Hindlimb muscle (tissue), 1 donor: Measurements from ENCODE around the gene PITPNM2. TPM values are rescaled to one million over a fixed set of nuclear protein-coding genes. Genes with fewer than 3 reads are reported as not detected.
"Not testable (repeated sequence)": the region's sequence is repeated elsewhere in the genome, so short reads cannot be mapped to it uniquely, and the experiment has no call there.

Experiments used
- DNase-seq: peaks from one replicate; pipeline ENCODE4 v3.0.0-alpha.2; 2013
- polyA plus RNA-seq: library from polyadenylated mRNA; unstranded; fragments of 120-200 nt; gene quantifications from one replicate; pipeline ENCODE4 v1.2.1, GENCODE V29; 2013; ENCODE audit not compliant: insufficient read length

Gene PITPNM2
- polyA plus RNA-seq, 1 donor = 6.0 TPM

DNA sequence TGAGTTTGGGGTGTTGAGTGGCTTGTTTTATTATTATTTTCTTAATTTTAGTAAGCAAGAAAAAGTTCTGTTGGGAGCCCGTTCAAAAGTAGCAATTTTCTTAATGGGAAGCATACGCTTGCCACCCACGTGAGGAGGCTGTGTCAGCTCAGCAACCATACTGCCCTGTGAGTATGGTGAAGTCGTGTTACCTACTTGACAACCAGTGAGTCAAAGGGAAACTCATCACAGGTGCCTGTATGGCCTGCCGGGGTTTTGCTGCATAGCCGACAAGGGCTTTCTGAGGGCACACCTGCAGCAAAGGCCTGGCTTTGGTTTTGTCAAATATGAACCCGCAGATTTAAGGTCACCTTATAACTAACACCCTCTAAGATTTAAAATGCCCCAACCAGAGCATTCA lies 31.1 kb downstream of the PITPNM2 start:
- DNase-seq = no peak

DNA sequence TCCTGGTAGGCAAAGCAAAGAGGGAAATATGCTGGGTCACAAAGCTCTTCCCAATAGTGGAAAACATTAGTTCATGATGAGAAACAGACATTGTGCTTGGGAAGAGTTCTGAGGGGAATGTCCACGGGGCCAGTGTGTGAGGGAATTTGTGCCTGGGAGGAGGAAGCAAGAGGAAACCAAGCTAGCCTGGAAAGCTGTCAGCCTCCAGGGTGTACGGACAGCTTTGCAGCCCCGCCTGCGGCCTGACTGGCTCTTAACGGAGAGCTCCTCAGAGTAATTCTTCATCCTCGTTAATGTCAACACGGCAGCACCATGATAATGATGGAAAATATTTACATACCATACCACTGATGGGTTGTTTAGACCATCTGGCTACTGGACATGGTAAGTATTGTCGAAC lies 32.4 kb downstream of the PITPNM2 start:
- no peak for DNase-seq

GRCh38 chr12:123115409-123116121 lies 35.3 kb downstream of the PITPNM2 start:
- peak; percentile 63 for DNase-seq

DNA sequence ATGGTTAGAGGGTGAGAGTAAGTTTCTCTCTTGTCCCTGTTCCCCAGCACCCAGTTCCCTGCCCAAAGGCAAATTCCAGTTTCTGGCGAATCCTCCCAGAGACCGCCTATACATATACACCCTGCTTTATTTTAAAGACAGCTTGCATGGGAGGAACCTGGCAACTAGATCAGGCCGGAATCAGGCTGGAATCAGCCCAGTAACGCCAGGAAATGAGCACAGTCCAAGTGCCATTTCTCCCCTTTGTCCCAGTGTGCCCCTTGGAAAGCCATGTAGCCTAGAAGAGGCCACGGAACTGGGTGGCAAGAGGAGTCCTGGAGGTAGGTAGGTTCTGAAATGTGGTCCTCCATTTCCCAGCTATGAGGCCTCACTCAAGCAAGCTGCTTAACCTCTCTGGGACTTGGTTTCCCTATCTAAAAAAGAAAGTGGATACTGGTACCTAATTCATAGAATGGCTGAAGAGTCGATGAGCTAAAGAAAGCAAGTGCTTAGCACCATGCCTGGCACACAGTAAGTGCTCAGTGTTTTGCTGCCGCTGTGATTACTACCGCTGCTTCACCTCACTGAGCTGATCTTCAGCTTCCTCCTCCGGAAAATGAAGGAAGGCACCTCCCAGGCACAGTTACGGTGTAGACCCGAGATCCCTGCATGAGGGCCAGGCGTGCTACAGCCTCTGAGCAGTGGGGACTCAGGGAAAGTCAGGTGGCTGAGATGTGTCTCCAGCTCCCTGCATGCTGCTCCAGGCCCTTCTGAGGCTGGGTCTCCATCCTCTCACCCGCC lies 36.4 kb downstream of the PITPNM2 start:
- no peak for DNase-seq

DNA sequence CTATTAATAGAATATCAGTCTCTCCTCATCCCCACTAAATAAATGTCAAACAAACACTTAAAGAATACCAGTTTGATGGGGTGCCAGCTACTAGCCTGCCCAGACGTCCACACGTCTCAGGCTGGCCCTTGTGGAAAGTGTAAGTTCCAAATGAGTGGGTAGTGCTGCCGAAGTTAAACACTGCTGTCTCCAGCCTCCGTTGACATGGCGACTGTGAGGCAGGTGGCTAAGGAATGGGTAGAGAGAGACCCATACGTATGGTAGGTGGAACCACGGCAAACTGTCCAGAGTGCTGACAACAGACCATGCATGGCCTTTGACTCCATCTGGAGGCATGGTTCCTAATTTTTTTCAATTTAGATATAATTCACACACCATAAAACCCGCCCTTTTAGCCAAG lies 37.9 kb downstream of the PITPNM2 start:
- DNase-seq = no peak

- DNase-seq = no peak
These were observed 39.3 kb downstream of the PITPNM2 start for GRCh38 chr12:123111498-123112165.

GRCh38 chr12:123109319-123109772 lies 41.5 kb downstream of the PITPNM2 start:
- peak; percentile 42 for DNase-seq

GRCh38 chr12:123108682-123109066 lies 42.2 kb downstream of the PITPNM2 start:
- no peak for DNase-seq

- DNase-seq = no peak
These were observed 42.8 kb downstream of the PITPNM2 start for GRCh38 chr12:123107926-123108681.

- DNase-seq = no peak
These were observed 44.1 kb downstream of the PITPNM2 start for GRCh38 chr12:123106640-123107359.

DNA sequence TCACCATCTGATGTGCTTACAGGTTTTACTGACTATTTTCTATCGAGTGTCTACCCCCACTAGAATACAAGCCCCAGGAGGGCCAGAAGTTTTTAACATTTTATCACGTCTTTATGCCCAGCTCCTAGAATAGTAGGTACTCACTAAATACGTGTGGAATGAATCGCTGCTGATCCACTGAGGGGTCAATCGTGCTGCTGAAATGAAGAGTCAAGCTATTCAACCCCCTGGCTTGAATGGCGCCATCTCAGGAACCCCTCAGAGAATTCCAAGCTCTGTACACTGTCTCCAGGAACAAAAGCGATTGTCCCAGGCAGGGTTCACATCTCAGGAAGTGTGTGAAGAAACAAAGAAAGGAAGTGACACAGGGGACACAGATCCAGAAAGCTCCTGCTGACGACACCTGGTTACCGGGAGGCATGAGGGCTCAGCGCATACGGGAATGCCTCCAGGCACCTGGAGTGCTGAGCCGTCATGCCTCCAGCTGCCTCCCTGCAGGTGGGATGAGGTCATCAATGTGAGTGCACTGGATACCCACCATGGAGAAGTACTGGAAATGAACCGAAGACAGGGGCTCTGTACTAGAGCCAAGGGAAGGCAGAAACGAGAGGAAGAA lies 45.6 kb downstream of the PITPNM2 start:
- DNase-seq = no peak

DNA sequence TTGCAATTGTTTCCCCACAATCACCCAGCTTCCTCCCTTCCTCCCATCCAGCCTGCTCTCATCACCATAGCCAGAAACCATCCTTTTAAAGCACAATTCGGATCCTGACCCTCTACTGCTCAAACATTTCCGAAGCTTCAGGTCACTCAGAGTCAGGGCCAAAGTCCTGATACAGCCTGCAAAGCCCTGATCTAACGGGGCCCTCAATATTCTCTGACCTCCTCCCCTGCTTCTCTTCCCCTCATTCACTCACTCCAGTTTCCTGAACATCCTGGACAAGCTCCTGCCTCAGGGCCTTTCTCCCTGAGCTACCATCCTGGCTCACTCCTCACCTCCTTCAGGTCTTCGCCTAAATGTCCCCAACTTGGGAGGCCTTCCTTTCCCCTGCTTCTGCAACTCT lies 46.1 kb downstream of the PITPNM2 start:
- no peak for DNase-seq

DNA sequence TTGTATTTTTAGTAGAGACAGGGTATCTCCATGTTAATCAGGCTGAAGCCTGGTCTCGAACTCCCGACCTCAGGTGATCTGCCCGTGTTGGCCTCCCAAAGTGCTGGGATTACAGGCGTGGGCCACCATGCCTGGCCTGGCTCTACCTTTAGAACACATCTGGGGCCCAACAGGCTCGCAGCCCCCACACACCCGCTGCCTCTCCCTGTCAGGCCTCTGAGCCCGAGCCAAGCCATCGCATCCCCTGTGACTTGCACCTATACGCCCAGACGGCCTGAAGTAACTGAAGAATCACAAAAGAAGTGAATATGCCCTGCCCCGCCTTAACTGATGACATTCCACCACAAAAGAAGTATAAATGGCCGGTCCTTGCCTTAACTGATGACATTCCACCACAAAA lies 46.8 kb downstream of the PITPNM2 start:
- DNase-seq = not testable (repeated sequence)

- no peak for DNase-seq
These were observed 47.9 kb downstream of the PITPNM2 start for GRCh38 chr12:123102781-123103503.

DNA sequence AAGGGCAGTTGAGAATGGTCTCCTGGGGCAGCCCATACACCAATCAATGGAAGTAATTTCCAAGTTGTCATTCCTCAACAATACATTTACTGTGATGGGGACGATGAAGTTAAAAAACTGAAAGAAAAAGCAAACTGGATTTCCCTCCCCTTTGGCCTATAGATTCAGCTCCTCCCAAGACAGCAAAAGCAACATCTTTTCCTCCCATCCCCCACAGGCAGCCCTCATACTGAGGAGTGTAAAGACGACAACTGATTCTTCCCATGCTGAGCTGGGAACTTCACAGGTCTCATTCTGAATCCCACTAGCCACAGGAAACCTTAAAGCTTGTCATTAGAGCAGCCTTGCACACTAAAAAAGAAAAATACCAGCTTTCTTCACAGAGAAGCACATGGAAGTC lies 48.5 kb downstream of the PITPNM2 start:
- no peak for DNase-seq

- no peak for DNase-seq
These were observed 49.4 kb downstream of the PITPNM2 start for GRCh38 chr12:123101526-123101925.
